ENCODE measurements around the gene BMP7. TPM values are rescaled to one million over a fixed set of nuclear protein-coding genes. Genes with fewer than 3 reads are reported as not detected.

Gene BMP7
- total RNA-seq, 3 donors from 2014 or later (not counting 1 experiment from before 2014, with no cell fraction given), result not detected

GRCh38 chr20:57199656-57200405 is 66.6 kb downstream of the BMP7 start:
- intact Hi-C loops (cut with micrococcal nuclease), result no loop called here
- Mint-ChIP-seq H3K27me3 (ENCODE audit: low read depth in 2 of 2) (peaks cover 0 to 2% of the 10 kb centered on the region in 2 donors), H3K9me3 (no peaks in the 10 kb centered on the region), H3K4me1 (no peaks in the 10 kb centered on the region), H3K4me3 (no peak overlapping the region), H3K36me3 (no peaks in the 10 kb centered on the region), H3K27ac (no peak overlapping the region)
- H3K36me3 ChIP-seq (ENCODE audit: control insufficient read depth, insufficient read depth, low read length), result no peaks in the 10 kb centered on the region
- no peak overlapping the region for H3K4me3 ChIP-seq (ENCODE audit: low read length)
- ATAC-seq, result no peak
- H3K4me1 ChIP-seq (ENCODE audit: control insufficient read depth, insufficient read depth, low read length), result no peaks in the 10 kb centered on the region
- no peak overlapping the region for H3K27ac ChIP-seq (ENCODE audit: low read length)
- no peaks in the 10 kb centered on the region for H3K27me3 ChIP-seq (ENCODE audit: control insufficient read depth, insufficient read depth, low read length)
- DNase-seq, result no peak
- no peak for TF ChIP-seq CTCF (IDR thresholded peaks at IDR 0.05)
- WGBS (ENCODE audit: insufficient coverage), result 86% methylated on average over 16 of the region's 16 CpGs
- H3K9me3 ChIP-seq (ENCODE audit: control insufficient read depth, insufficient read depth, low read length), result no peaks in the 10 kb centered on the region

- ATAC-seq, result no peak
- no peak overlapping the region for H3K4me3 Mint-ChIP-seq
- no peak overlapping the region for H3K27ac Mint-ChIP-seq
- H3K4me1 Mint-ChIP-seq, result no peaks in the 10 kb centered on the region
- DNase-seq, result no peak
- H3K27me3 Mint-ChIP-seq (ENCODE audit: low read depth in 2 of 2), result peaks cover 0 to 2% of the 10 kb centered on the region in 2 donors
- no peaks in the 10 kb centered on the region for H3K36me3 Mint-ChIP-seq
- 70% methylated on average over 24 of the region's 24 CpGs for WGBS (ENCODE audit: insufficient coverage)
- Histone ChIP-seq H3K36me3 (ENCODE audit: control insufficient read depth, insufficient read depth, low read length) (no peaks in the 10 kb centered on the region), H3K4me3 (ENCODE audit: low read length) (no peak overlapping the region), H3K4me1 (ENCODE audit: control insufficient read depth, insufficient read depth, low read length) (no peaks in the 10 kb centered on the region), H3K27me3 (ENCODE audit: control insufficient read depth, insufficient read depth, low read length) (no peaks in the 10 kb centered on the region), H3K27ac (ENCODE audit: low read length) (no peak overlapping the region), H3K9me3 (ENCODE audit: control insufficient read depth, insufficient read depth, low read length) (no peaks in the 10 kb centered on the region)
- intact Hi-C loops (cut with micrococcal nuclease), result no loop called here
- H3K9me3 Mint-ChIP-seq, result no peaks in the 10 kb centered on the region
- TF ChIP-seq CTCF (IDR thresholded peaks at IDR 0.05), result no peak
Observed at GRCh38 chr20:57198132-57199072, 68.0 kb downstream of the BMP7 start.

- DNase-seq, result no peak
- H3K4me3 Mint-ChIP-seq, result no peak overlapping the region
- H3K36me3 ChIP-seq (ENCODE audit: control insufficient read depth, insufficient read depth, low read length), result no peaks in the 10 kb centered on the region
- H3K4me1 ChIP-seq (ENCODE audit: control insufficient read depth, insufficient read depth, low read length), result no peaks in the 10 kb centered on the region
- ATAC-seq, result no peak
- intact Hi-C loops (cut with micrococcal nuclease), result no loop called here
- H3K4me3 ChIP-seq (ENCODE audit: low read length), result no peak overlapping the region
- H3K27ac ChIP-seq (ENCODE audit: low read length), result no peak overlapping the region
- H3K27ac Mint-ChIP-seq, result no peak overlapping the region
- H3K27me3 ChIP-seq (ENCODE audit: control insufficient read depth, insufficient read depth, low read length), result no peaks in the 10 kb centered on the region
- no peaks in the 10 kb centered on the region for H3K9me3 Mint-ChIP-seq
- H3K27me3 Mint-ChIP-seq (ENCODE audit: low read depth in 2 of 2), result peaks cover 0 to 2% of the 10 kb centered on the region in 2 donors
- WGBS (ENCODE audit: insufficient coverage), result 64% methylated on average over 5 of the region's 5 CpGs
- H3K4me1 Mint-ChIP-seq, result no peaks in the 10 kb centered on the region
- H3K9me3 ChIP-seq (ENCODE audit: control insufficient read depth, insufficient read depth, low read length), result no peaks in the 10 kb centered on the region
- no peak for TF ChIP-seq CTCF (IDR thresholded peaks at IDR 0.05)
- no peaks in the 10 kb centered on the region for H3K36me3 Mint-ChIP-seq
Observed at GRCh38 chr20:57197352-57198131, 68.9 kb downstream of the BMP7 start.

All from natural killer cell (primary cell).